ENCODE data around the gene PCDH9. TPM values are rescaled to one million over a fixed set of nuclear protein-coding genes. Genes with fewer than 3 reads are reported as not detected.

The PCDH9 gene
- total and polyA plus RNA-seq, 8 donors = 0.46 to 3.8 (median 1.5) TPM

DNA sequence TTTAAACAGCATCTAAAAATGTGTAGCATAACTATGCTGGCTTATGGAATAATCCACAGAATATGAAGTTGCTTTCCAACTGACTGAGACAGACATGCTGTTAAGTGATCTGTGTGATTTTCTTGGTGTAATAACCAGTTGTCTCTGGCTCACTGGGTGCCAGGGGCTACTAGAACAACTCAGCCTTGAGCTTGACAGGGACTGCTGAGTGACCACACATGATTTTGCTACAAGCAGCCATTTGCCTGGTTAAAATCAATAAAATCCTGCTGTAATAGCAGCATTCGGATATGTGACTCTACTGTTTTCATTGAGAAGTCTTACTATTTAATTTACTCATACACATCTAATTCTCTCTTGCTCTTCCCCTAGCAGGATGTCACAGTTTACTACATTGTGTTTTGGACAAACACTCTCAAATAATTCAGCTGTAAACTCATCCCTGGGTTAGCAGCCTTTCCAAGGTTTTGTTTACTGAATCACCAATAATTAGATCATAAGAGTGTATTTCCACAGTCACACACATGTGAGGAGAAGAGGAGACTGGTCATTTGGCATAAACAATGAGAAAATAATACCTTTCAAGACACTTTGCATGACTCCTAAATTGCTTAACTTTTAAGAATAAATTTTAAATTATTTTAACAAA lies 426.2 kb downstream of the PCDH9 start:
- no peak overlapping the region for H3K4me3 ChIP-seq
- no peak overlapping the region for H3K27ac ChIP-seq
- intact Hi-C loops (cut with DNase I) = no loop called here
- no peaks in the 10 kb centered on the region for H3K4me1 ChIP-seq
- H3K36me3 ChIP-seq = no peaks in the 10 kb centered on the region
- no peaks in the 10 kb centered on the region for H3K9me3 ChIP-seq
- WGBS, 2 donors = 13 to 24% methylated on average over 1 of the region's 1 CpG
- TF ChIP-seq, protein P1, sequence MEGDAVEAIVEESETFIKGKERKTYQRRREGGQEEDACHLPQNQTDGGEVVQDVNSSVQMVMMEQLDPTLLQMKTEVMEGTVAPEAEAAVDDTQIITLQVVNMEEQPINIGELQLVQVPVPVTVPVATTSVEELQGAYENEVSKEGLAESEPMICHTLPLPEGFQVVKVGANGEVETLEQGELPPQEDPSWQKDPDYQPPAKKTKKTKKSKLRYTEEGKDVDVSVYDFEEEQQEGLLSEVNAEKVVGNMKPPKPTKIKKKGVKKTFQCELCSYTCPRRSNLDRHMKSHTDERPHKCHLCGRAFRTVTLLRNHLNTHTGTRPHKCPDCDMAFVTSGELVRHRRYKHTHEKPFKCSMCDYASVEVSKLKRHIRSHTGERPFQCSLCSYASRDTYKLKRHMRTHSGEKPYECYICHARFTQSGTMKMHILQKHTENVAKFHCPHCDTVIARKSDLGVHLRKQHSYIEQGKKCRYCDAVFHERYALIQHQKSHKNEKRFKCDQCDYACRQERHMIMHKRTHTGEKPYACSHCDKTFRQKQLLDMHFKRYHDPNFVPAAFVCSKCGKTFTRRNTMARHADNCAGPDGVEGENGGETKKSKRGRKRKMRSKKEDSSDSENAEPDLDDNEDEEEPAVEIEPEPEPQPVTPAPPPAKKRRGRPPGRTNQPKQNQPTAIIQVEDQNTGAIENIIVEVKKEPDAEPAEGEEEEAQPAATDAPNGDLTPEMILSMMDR (IDR thresholded peaks at IDR 0.05) = no peak
- H3K27me3 ChIP-seq = no peaks in the 10 kb centered on the region
- no peak for ATAC-seq
- no peak for FAIRE-seq
- no peak for DNase-seq

DNA sequence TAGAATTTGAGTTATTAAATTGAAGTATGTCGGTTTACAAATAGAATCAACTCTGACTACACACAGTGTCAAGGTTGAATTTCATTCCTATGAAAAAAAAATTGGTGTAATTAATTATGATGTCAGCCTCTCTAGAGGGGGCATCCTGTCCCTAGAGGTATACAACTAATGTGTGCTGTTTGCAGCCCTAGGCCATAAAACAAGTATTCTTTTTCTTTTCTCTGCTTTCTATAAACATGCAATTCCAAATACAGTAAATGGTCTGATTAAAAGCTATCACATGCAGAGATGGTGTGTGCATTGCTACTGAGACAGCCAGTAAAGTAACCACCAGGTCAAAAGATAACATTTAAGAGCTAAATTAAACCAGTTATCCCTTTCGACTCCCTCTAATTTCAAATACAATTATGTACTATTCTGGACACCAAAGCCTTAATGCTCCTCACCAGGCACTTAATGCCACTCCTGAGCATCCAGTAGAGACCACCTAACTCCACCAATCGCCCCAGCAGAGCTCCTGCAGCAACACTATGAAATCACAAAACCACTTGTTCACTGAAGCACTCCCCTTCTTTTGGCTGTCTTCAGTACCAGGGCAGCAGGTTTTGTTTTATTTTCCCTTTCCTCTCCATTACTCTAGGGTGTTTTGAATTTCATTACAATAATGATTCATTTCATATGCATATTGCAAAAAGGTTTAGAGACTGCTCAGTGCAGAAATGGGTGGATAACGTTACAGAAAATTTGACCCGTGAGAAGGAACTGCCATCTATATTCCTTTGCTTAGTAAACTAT lies 426.9 kb downstream of the PCDH9 start:
- no peaks in the 10 kb centered on the region for H3K4me1 ChIP-seq
- no peaks in the 10 kb centered on the region for H3K9me3 ChIP-seq
- H3K27ac ChIP-seq = no peak overlapping the region
- WGBS, 2 donors = 57 to 68% methylated on average over 5 of the region's 5 CpGs
- no peak overlapping the region for H3K4me3 ChIP-seq
- ATAC-seq = no peak
- no peaks in the 10 kb centered on the region for H3K27me3 ChIP-seq
- no peaks in the 10 kb centered on the region for H3K36me3 ChIP-seq
- DNase-seq = no peak
- intact Hi-C loops (cut with DNase I) = no loop called here
- TF ChIP-seq, protein P1 (IDR thresholded peaks at IDR 0.05) = no peak
- FAIRE-seq = no peak

DNA sequence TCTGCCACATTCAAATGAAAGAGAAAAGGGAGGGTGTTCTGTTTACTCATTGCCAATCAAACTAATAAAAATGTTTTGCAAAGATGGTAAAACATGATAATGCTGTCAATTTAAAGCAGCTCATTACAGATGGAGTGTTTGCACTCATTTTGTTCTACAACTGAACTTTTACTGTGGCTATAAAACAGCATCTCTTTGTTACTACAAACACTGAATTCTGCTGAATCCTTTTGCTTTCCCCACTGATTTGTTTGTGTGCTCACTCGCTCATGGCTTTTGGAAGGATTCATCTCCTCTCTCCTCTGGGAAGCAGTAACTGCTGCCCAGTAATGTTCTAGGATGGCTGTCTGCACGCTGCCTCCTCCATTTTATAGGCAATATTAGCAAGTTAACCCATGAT lies 434.5 kb downstream of the PCDH9 start:
- intact Hi-C loops (cut with DNase I) = no loop called here
- FAIRE-seq = no peak
- no peak for ATAC-seq

DNA sequence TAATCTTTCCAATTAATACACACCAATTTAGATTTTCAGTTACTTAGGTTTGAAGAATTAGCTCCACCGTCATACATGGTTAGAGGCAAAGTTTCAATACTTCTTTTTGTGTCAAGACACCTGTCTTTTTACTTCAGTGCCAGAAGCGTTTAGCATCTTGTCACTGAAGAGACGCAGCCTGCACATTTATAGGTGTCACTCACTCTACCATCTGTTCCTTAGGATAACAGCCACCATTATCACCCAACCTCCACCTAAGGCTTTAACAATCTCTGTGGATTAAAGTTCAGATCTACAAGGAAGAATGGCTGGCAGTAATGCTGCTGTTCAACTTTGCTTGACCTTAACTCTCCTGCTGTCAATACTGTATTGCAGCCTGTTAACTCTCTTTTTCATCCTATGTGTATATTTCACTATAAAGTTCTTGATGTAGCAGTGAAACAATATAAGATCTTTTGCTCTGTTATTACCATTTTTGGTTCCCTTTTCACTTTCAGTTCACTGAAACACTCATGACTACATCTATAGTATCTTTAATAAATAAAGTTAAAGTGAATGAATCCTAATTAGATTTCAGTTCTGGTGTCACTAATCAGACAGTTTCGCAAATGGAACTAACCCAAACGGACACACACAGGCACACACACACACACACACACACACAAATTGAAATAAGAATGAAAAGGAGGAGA lies 435.6 kb downstream of the PCDH9 start:
- Histone ChIP-seq H3K36me3 (no peaks in the 10 kb centered on the region), H3K9me3 (no peaks in the 10 kb centered on the region), H3K27me3 (no peaks in the 10 kb centered on the region), H3K27ac (no peak overlapping the region), H3K4me1 (no peaks in the 10 kb centered on the region), H3K4me3 (no peak overlapping the region)
- 57 to 70% methylated on average over 5 of the region's 5 CpGs for WGBS, 2 donors
- no peak for ATAC-seq
- intact Hi-C loops (cut with DNase I) = no loop called here
- no peak for FAIRE-seq
- TF ChIP-seq, protein P1 (IDR thresholded peaks at IDR 0.05) = no peak
- DNase-seq = no peak

More for the DNA sequence above, 434.5 kb downstream of the PCDH9 start:
- H3K27me3 ChIP-seq = no peaks in the 10 kb centered on the region
- no peak for DNase-seq
- H3K4me3 ChIP-seq = no peak overlapping the region
- no peaks in the 10 kb centered on the region for H3K36me3 ChIP-seq
- TF ChIP-seq, protein P1 (IDR thresholded peaks at IDR 0.05) = no peak
- H3K27ac ChIP-seq = no peak overlapping the region
- WGBS, 2 donors = 76 to 87% methylated on average over 2 of the region's 2 CpGs
- H3K4me1 ChIP-seq = no peaks in the 10 kb centered on the region
- no peaks in the 10 kb centered on the region for H3K9me3 ChIP-seq
